Measurements from ENCODE around the gene HSP90AA1. TPM values are rescaled to one million over a fixed set of nuclear protein-coding genes. Genes with fewer than 3 reads are reported as not detected.
A peak's percentile ranks its signal among the peaks of the same experiment; 100 is the strongest.

Gene HSP90AA1
- total RNA-seq, 2 donors from 2014 or later: 411 to 457 TPM

DNA sequence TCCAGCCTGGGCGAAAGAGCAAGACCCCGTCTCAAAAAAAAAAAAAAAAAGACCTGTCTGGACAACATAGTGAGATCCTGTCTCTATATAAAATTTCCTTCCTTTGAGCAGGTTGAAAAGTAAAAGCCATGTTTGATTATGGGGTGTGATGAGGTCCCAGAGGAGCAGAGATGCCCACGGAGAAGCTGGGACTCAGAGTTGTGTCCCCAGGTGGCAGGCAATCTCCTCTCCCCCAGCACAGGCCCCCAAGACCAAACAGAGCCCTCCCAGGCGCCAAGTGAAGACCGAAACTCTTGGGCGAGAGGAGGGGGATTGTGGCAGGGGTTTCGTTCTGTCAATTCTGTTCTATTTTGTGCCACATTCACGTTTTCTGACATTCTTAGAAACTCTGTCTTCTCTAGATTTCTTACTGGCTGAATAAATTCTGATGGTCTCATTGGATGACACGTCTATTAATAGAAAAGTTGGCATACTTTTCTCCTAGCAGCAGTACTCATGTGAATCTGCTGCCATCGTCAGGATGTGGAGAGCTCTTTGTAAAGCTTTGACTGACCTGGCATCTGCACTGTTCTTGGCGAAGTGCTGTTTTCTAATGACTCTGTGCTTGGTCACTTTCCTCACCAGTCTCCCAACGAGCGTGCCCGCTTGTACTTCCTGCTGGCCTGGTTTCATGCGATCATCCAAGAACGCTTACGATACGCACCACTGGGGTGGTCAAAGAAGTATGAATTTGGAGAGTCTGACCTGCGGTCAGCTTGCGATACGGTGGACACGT, 43.4 kb downstream of the HSP90AA1 start:
- Histone ChIP-seq H3K4me3 (no peak overlapping the region), H3K4me1 (peaks cover 0 to 28% of the 10 kb centered on the region in 2 donors), H3K9me3 (no peaks in the 10 kb centered on the region), H3K27ac (peak overlapping the region; percentile 77 to 82), H3K27me3 (no peaks in the 10 kb centered on the region), H3K36me3 (peaks cover 83% of the 10 kb centered on the region)
- DNase-seq (ENCODE audit: low spot score): no peak
- peak in 1 of 2 donors; percentile 46 for TF ChIP-seq CTCF (IDR thresholded peaks at IDR 0.05)

DNA sequence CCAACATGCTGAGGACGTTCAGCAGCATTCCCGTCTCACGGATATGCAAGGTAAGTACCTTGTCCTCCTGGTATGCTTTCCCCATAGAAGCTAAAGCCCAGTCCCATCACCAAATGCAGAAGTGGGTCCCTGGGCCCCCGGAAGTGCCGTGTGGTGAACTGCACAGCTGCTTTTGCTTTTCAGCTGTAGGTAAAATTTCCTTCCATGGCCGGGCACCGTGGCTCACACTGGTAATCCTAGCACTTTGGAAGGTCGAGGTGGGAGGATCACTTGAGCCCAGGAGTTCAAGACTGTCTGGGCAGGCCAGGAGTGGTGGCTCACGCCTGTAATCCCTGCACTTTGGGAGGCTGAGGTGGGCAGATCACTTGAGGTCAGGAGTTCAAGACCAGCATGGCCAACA, 44.1 kb downstream of the HSP90AA1 start:
- no peak for TF ChIP-seq CTCF (IDR thresholded peaks at IDR 0.05)
- H3K27ac ChIP-seq: peak overlapping the region; percentile 77 to 82
- no peak overlapping the region for H3K4me3 ChIP-seq
- H3K4me1 ChIP-seq: peaks cover 0 to 28% of the 10 kb centered on the region in 2 donors
- peaks cover 83% of the 10 kb centered on the region for H3K36me3 ChIP-seq
- H3K27me3 ChIP-seq: no peaks in the 10 kb centered on the region
- H3K9me3 ChIP-seq: no peaks in the 10 kb centered on the region
- no peak for DNase-seq (ENCODE audit: low spot score)

DNA sequence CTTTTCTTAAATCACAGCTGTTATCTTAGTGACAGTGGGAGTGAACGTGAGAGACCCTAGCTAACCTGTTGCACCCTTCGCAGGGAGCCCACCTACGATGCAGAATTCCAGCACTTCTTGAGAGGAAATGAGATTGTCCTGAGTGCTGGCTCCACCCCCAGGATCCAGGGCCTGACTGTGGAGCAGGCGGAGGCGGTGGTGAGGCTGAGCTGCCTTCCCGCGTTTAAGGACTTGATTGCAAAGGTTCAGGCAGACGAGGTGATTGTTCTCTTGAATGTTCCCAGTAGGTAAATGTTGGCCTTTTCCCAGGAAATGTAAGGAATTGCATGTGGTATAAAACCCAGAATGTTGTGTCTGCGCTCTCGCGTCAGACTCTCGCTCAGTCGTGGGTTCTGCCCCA, 46.7 kb downstream of the HSP90AA1 start:
- Histone ChIP-seq H3K27ac (no peak overlapping the region), H3K27me3 (no peaks in the 10 kb centered on the region), H3K4me1 (peaks cover 0 to 13% of the 10 kb centered on the region in 2 donors), H3K9me3 (no peaks in the 10 kb centered on the region), H3K4me3 (no peak overlapping the region), H3K36me3 (peaks cover 97% of the 10 kb centered on the region)
- no peak for DNase-seq (ENCODE audit: low spot score)
- TF ChIP-seq CTCF (IDR thresholded peaks at IDR 0.05): no peak

- Histone ChIP-seq H3K9me3 (no peaks in the 10 kb centered on the region), H3K4me3 (no peak overlapping the region), H3K4me1 (peaks cover 0 to 5% of the 10 kb centered on the region in 2 donors), H3K27me3 (no peaks in the 10 kb centered on the region), H3K27ac (no peak overlapping the region), H3K36me3 (peaks cover 97% of the 10 kb centered on the region)
- TF ChIP-seq CTCF (IDR thresholded peaks at IDR 0.05): no peak
- DNase-seq (ENCODE audit: low spot score): no peak
These were observed 47.7 kb downstream of the HSP90AA1 start for GRCh38 chr14:102039157-102039556.

GRCh38 chr14:102037686-102038085, 49.2 kb downstream of the HSP90AA1 start:
- Histone ChIP-seq H3K27me3 (no peaks in the 10 kb centered on the region), H3K9me3 (no peaks in the 10 kb centered on the region), H3K4me3 (no peak overlapping the region), H3K36me3 (peaks cover 100% of the 10 kb centered on the region), H3K4me1 (no peaks in the 10 kb centered on the region), H3K27ac (no peak overlapping the region)
- no peak for TF ChIP-seq CTCF (IDR thresholded peaks at IDR 0.05)
- DNase-seq (ENCODE audit: low spot score): no peak

DNA sequence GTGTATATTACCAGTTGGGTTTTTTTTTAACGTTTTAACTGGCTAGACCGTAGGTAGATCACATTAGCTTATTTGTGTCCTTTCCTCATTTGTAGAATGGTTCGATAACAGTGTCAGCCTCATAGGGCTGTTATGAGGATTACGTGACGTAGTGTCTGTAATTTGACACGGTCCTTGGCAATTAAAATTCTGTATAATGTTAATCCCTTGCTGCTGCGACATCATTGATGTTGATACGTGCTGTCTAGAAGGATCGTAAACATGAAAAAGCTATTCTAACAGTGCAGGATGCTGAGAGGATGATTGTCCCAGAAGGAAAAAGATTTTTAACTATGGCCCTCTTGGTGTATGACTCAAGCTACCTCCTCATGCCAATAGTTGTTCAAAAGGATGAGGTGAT, 50.9 kb downstream of the HSP90AA1 start:
- H3K9me3 ChIP-seq: no peaks in the 10 kb centered on the region
- TF ChIP-seq CTCF (IDR thresholded peaks at IDR 0.05): no peak
- no peaks in the 10 kb centered on the region for H3K4me1 ChIP-seq
- no peak overlapping the region for H3K27ac ChIP-seq
- H3K4me3 ChIP-seq: no peak overlapping the region
- no peak for DNase-seq (ENCODE audit: low spot score)
- peaks cover 100% of the 10 kb centered on the region for H3K36me3 ChIP-seq
- H3K27me3 ChIP-seq: no peaks in the 10 kb centered on the region

Data from right atrium auricular region (tissue), 2 donors.